ENCODE measurements around the gene RAB1A. TPM values are rescaled to one million over a fixed set of nuclear protein-coding genes. Genes with fewer than 3 reads are reported as not detected.
A peak's percentile ranks its signal among the peaks of the same experiment; 100 is the strongest.
"Not testable (repeated sequence)": the region's sequence is repeated elsewhere in the genome, so short reads cannot be mapped to it uniquely, and the experiment has no call there.

The RAB1A gene
- total RNA-seq, 1 donor from 2014 or later: 128 TPM

- H3K36me3 Mint-ChIP-seq (ENCODE audit: unreplicated experiment): no peaks in the 10 kb centered on the region
- no peak overlapping the region for H3K4me3 Mint-ChIP-seq (ENCODE audit: unreplicated experiment)
- no peaks in the 10 kb centered on the region for H3K9me3 Mint-ChIP-seq (ENCODE audit: unreplicated experiment)
- H3K27ac Mint-ChIP-seq (ENCODE audit: unreplicated experiment): no peak overlapping the region
- TF ChIP-seq CTCF (IDR thresholded peaks at IDR 0.05): no peak
- no peak for DNase-seq (ENCODE audit: extremely low spot score, unreplicated experiment)
- peaks cover 13% of the 10 kb centered on the region for H3K4me1 Mint-ChIP-seq (ENCODE audit: unreplicated experiment)
- H3K27me3 Mint-ChIP-seq (ENCODE audit: unreplicated experiment): no peaks in the 10 kb centered on the region
Observed at GRCh38 chr2:65133626-65134025, 3.7 kb upstream of the RAB1A start.

GRCh38 chr2:65132930-65133329 lies 3.0 kb upstream of the RAB1A start:
- H3K27ac Mint-ChIP-seq (ENCODE audit: unreplicated experiment); H3K9me3 Mint-ChIP-seq (ENCODE audit: unreplicated experiment); H3K36me3 Mint-ChIP-seq (ENCODE audit: unreplicated experiment); DNase-seq (ENCODE audit: extremely low spot score, unreplicated experiment); H3K27me3 Mint-ChIP-seq (ENCODE audit: unreplicated experiment); H3K4me3 Mint-ChIP-seq (ENCODE audit: unreplicated experiment): not testable (repeated sequence)
- H3K4me1 Mint-ChIP-seq (ENCODE audit: unreplicated experiment): peaks cover 19% of the 10 kb centered on the region

- no peak for DNase-seq (ENCODE audit: extremely low spot score, unreplicated experiment)
- H3K9me3 Mint-ChIP-seq (ENCODE audit: unreplicated experiment): no peaks in the 10 kb centered on the region
- peak overlapping the region; percentile 100 for H3K4me3 Mint-ChIP-seq (ENCODE audit: unreplicated experiment)
- TF ChIP-seq CTCF (IDR thresholded peaks at IDR 0.05): no peak
- peak overlapping the region; percentile 97 for H3K27ac Mint-ChIP-seq (ENCODE audit: unreplicated experiment)
- H3K36me3 Mint-ChIP-seq (ENCODE audit: unreplicated experiment): no peaks in the 10 kb centered on the region
- peaks cover 33% of the 10 kb centered on the region for H3K4me1 Mint-ChIP-seq (ENCODE audit: unreplicated experiment)
- no peaks in the 10 kb centered on the region for H3K27me3 Mint-ChIP-seq (ENCODE audit: unreplicated experiment)
Observed at GRCh38 chr2:65130664-65131175, 814 bp upstream of the RAB1A start.

- Mint-ChIP-seq H3K9me3 (ENCODE audit: unreplicated experiment) (no peaks in the 10 kb centered on the region), H3K4me3 (ENCODE audit: unreplicated experiment) (peak overlapping the region; percentile 100), H3K27me3 (ENCODE audit: unreplicated experiment) (no peaks in the 10 kb centered on the region), H3K27ac (ENCODE audit: unreplicated experiment) (peak overlapping the region; percentile 100), H3K4me1 (ENCODE audit: unreplicated experiment) (peaks cover 46% of the 10 kb centered on the region), H3K36me3 (ENCODE audit: unreplicated experiment) (no peaks in the 10 kb centered on the region)
- no peak for TF ChIP-seq CTCF (IDR thresholded peaks at IDR 0.05)
- peak; percentile 86 for DNase-seq (ENCODE audit: extremely low spot score, unreplicated experiment)
Observed at GRCh38 chr2:65129286-65129825, 550 bp downstream of the RAB1A start.

GRCh38 chr2:65128297-65129190 lies 1.4 kb downstream of the RAB1A start:
- H3K27ac Mint-ChIP-seq (ENCODE audit: unreplicated experiment): peak overlapping the region; percentile 100
- H3K27me3 Mint-ChIP-seq (ENCODE audit: unreplicated experiment): no peaks in the 10 kb centered on the region
- DNase-seq (ENCODE audit: extremely low spot score, unreplicated experiment): no peak
- H3K4me3 Mint-ChIP-seq (ENCODE audit: unreplicated experiment): peak overlapping the region; percentile 100
- no peaks in the 10 kb centered on the region for H3K36me3 Mint-ChIP-seq (ENCODE audit: unreplicated experiment)
- peaks cover 50% of the 10 kb centered on the region for H3K4me1 Mint-ChIP-seq (ENCODE audit: unreplicated experiment)
- H3K9me3 Mint-ChIP-seq (ENCODE audit: unreplicated experiment): no peaks in the 10 kb centered on the region
- TF ChIP-seq CTCF (IDR thresholded peaks at IDR 0.05): no peak

- DNase-seq (ENCODE audit: extremely low spot score, unreplicated experiment); H3K27me3 Mint-ChIP-seq (ENCODE audit: unreplicated experiment); H3K36me3 Mint-ChIP-seq (ENCODE audit: unreplicated experiment); H3K9me3 Mint-ChIP-seq (ENCODE audit: unreplicated experiment); H3K4me3 Mint-ChIP-seq (ENCODE audit: unreplicated experiment); H3K27ac Mint-ChIP-seq (ENCODE audit: unreplicated experiment): not testable (repeated sequence)
- peaks cover 49% of the 10 kb centered on the region for H3K4me1 Mint-ChIP-seq (ENCODE audit: unreplicated experiment)
Observed at GRCh38 chr2:65125457-65125856, 4.4 kb downstream of the RAB1A start.

All from osteocyte (in vitro differentiated cells).